GM21423 (cell line): ENCODE measurements around the gene SLC29A3.
"Not testable (repeated sequence)": the region's sequence is repeated elsewhere in the genome, so short reads cannot be mapped to it uniquely, and the experiment has no call there.

Experiments
- ATAC-seq: cut with Tn5 transposase; IDR thresholded peaks from one replicate; pipeline ENCODE4 v1.9.1; 2021; ENCODE audit warnings: mild to moderate bottlenecking, moderate library complexity; ENCODE audit not compliant: unreplicated experiment

Gene SLC29A3

DNA sequence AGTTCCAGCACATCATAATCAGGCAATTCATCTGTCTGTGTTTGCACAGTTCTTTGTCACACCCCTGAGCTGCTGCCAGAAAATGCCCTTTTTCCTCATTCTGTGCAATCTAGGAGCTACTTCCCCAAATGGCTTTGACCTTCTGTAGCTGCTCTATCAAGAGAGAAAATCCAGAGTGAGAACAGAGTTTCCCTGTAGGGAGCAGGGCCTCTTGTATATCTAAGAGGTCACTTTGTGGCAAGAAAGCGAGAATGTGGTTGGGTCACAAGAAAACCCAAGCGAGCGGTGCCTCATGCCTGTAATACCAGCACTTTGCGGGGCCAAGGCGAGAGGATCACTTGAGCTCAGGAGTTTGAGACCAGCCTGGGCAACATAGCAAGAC, 24.3 kb downstream of the SLC29A3 start:
- no peak for ATAC-seq

DNA sequence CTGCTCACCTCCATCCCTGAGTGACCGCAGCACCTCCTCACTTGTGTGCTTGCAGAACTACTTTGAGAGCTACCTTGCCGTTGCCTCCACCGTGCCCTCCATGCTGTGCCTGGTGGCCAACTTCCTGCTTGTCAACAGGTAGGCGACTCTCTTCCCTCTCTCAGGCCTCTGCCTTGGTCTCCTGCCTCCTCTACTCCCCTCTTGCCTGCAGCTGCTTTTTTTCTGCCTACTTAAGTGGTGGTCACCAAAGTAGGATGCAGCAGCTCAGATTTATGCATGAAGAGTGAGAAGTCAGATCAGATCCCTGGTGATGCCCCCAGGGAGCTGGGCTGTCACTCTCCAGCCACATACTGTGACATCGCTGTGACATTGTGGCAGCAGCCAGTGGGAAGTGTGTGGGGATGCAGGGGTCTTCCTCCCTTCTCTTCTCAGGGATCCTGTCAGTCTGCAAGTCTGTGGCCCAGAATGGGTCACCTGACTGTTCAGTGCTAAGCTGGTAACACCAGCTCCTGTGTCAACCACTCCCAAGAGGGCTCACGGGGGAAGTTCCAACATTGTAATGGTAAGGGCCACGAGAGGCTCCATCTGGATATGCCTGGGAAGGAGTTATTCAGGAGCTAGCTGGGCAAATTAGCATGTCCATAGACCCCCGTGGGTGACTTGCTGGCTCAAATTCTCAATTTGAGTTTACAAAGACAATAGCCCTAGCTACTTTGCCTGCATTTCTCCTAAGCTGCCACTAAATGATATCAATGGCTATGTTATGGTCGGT, 25.3 kb downstream of the SLC29A3 start:
- ATAC-seq = no peak

DNA sequence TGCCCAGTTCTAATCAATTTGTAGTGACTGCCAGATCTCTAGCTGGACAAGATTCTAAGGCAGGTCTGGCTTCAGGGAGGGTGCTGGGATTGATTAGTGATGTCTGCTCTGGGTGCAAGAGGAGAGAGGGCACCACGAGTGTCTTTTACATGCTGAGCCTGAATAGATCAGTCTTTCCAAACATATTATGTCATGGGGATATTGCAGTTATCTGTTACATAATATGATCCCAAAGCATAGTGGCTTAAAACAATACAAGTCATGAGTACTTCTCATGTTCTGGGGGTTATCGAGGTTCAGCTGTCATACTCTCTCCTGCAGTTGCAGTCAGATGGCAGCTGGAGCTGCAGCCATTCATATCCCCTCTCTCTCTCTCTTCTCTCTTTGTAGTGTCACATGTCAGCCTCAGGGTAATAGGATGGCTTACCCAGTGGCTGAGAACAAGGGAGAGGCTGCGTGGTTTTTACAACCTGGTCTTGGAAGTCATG, 26.0 kb downstream of the SLC29A3 start:
- ATAC-seq = no peak

GRCh38 chr10:71345694-71346093, 26.6 kb downstream of the SLC29A3 start:
- ATAC-seq = no peak

DNA sequence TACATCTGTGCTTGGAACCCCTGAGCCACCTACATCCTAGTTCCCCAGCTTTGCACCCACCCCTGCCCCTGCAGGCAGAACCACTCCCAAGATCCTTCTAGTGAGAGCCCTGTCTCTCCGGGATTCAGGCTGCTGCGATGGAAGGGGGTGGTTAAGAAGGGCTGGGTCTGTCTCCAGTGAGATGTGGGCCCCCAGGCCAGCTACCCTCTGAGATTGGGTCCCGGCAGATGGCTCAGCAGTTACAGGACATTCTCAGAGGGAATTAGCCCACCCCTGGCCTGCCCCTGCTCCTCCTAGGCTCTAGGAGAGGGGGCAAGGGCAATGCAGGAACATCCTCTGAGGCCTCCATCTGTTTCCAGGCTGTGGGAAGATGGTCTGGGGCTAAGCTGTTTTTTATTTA, 27.7 kb downstream of the SLC29A3 start:
- no peak for ATAC-seq

GRCh38 chr10:71347587-71348395, 28.7 kb downstream of the SLC29A3 start:
- no peak for ATAC-seq

DNA sequence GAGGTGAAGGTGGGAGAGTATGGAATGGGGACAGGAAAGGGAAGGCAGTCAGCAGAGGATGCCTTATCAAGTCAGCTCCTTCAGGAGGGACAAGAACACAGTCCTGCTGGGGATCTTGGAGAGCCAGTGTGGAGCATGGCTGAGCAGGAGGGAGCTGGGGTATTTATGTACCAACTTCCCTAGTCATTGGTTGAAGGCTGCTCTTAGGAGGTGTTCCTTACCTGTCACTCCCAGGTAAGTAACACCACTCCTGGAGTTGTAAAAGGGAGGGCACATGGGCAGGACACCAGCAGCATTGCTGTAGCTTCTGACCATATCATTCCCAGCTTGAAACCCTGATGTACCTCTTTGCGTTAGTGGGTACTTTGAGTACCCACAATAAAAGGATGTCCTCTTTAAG, 29.8 kb downstream of the SLC29A3 start:
- no peak for ATAC-seq

- no peak for ATAC-seq
These were observed 30.3 kb downstream of the SLC29A3 start for GRCh38 chr10:71349406-71349805.

DNA sequence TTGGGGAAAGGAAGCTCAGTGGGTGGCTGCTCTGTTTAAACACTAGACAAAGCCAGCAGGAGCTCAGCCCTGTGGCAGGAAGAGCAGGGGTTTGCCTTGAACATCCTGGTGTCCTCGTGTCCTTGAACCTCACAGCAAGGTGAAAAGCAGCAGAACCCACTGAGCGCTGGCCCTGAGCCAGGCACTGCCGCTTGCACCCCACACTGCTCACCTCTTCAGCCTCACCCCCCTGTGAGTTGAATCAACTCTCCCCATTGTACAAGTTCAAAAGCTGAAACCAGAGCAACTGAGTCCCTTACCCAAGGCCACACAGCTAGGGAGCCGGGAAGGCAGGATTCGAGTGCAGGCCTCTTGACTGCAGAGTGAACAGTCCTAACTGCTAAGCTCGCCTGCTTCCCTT, 32.0 kb downstream of the SLC29A3 start:
- ATAC-seq = no peak

GRCh38 chr10:71351628-71352319, 32.7 kb downstream of the SLC29A3 start:
- no peak for ATAC-seq

DNA sequence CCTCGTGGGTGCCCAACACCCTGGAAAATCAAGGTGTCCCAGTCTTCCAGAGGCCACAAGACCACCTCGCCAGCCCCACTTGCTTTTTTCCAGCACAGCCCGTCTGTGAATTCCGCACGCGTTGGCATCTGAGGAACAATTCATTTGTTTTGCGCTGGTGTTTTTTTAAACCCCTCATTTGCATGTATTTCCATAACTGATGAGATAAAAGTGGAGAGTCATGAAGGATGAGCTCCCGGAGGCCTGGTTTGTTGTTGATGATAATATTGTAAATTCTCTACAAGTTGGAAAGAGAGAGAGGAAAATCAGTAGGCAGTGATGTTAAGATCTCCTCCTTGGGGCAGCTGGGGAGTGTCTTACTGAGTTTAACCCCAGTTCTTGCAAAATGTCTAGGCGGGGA, 34.6 kb downstream of the SLC29A3 start:
- no peak for ATAC-seq

DNA sequence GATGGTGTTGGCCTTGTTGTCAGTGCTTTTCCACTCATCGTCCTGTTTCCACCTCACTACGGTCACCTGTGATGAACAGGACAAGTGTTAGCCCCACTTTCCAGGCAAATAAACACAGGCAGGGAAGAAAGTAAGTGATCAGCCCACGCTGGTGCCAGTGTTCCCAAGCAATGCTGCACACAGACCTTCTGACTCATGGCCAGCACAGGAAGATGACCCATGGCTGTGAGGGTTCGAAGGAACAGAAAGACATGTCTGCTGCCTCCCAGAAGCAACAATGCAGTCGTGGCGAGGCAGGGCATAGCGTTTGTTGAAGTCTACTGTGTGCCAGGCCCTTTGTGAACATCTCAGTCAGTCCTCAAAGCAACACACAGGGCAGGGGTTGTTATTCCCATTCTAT, 35.7 kb downstream of the SLC29A3 start:
- no peak for ATAC-seq

DNA sequence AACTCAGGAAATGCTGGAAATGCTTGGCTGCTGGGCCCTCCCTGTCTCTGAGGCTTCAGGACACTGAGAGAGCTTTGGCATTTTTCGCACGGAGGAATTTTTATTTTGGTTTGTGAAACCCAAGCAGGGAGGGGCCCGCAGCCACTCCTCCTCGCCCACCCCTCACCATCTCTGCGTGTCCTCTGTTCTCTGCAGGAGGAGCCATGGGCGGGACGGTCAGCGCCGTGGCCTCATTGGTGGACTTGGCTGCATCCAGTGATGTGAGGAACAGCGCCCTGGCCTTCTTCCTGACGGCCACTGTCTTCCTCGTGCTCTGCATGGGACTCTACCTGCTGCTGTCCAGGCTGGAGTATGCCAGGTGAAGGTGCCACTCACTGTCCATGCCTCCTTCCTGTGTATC, 36.8 kb downstream of the SLC29A3 start:
- no peak for ATAC-seq

- ATAC-seq = no peak
These were observed 38.8 kb downstream of the SLC29A3 start for GRCh38 chr10:71357792-71358265.

DNA sequence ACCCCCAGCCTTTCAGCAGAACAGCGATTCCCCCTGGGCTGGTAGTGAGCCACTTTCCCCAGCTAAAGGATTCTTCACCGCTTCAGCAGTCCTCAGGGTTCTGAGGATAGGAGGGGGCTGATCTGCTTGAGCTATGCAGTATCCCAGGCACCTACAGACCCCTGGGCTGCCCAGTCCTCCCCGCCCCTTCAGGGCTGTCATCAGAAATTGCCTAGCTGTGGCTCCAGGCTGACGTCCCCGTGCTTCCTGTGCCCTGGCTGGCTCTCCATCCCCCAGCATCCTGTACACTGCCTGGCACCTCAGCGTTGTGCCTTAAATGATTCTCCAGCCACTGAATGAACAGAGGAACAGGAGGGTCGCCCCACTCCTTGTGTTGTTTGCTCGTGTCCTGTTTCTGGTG, 39.2 kb downstream of the SLC29A3 start:
- ATAC-seq = no peak

DNA sequence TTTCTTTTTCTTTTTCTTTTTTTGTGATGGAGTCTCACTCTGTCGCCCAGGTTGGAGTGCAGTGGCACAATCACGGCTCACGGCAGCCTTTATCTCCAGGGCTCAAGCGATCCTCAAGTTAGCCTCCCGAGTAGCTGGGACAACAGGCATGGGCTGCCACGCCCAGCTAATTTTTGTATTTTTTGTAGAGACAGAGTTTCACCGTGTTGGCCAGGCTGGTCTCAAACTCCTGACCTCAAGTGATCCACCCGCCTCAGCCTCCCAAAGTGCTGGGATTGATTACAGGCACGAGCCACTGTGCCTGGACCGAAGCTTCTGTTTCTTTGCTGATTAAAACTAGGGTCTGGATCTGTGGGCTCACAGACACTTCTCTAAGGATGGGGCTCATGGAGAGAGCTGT, 39.8 kb downstream of the SLC29A3 start:
- ATAC-seq = not testable (repeated sequence)

DNA sequence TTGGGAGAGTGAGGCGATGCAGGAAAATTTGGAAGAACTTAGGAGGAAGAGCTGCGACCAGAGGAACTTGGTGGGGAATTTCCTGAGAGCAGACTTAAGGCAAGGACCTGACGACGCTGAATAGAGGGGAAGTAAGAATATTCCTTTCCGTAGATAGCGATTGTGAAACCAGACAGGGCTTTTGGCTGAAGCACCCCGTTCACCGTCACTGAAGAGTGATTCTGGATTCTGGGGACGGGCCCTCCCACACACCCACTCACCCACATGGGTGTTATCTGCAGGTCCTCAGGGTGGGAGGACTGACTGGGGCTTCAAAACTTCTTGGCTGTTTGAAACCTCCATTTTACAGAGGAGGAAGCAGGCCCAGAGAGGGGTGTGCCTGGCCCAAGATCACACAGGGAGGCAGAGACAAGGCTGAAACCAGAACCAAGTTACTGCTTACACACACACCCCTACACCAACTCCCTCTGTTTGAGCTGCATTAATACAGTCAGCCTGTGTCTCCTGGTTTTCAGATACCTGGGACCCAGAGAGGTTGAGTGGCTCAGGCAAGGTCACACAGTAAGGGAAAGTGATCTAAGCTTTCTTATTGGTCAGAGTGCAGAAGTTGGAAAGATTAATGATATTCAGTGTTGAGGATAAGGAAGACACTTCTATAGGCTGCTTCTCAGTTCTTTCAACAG, 40.4 kb downstream of the SLC29A3 start:
- ATAC-seq = no peak

- no peak for ATAC-seq
These were observed 41.7 kb downstream of the SLC29A3 start for GRCh38 chr10:71360735-71361134.

- no peak for ATAC-seq
These were observed 42.5 kb downstream of the SLC29A3 start for GRCh38 chr10:71361581-71361980.

DNA sequence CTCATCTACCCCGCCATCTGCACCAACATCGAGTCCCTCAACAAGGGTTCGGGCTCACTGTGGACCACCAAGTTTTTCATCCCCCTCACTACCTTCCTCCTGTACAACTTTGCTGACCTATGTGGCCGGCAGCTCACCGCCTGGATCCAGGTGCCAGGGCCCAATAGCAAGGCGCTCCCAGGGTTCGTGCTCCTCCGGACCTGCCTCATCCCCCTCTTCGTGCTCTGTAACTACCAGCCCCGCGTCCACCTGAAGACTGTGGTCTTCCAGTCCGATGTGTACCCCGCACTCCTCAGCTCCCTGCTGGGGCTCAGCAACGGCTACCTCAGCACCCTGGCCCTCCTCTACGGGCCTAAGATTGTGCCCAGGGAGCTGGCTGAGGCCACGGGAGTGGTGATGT, 43.1 kb downstream of the SLC29A3 start:
- ATAC-seq = no peak

- no peak for ATAC-seq
These were observed 44.9 kb downstream of the SLC29A3 start for GRCh38 chr10:71363936-71364335.
